Natural killer cell treated with Interleukin-12 subunit alpha and Interleukin-12 subunit beta and Interleukin-15 and Interleukin-18, amount 100 ng/mL, for 72 hours (primary cell): ENCODE measurements around the gene MEGF10. TPM values are rescaled to one million over a fixed set of nuclear protein-coding genes. Genes with fewer than 3 reads are reported as not detected.

ENCODE experiments used
- ATAC-seq, 2 donors: fragments of 150-1000 bp; cut with Tn5 transposase in 1 of 2; sonication (Bioruptor Pico), chemical (Tn5 transposase) in 1 of 2; 2 replicates each; pipeline ENCODE4 v1.10.0; 2021
- DNase-seq: peaks from one replicate; pipeline ENCODE4 v3.0.0; 2022; ENCODE audit warnings: low spot score
- H3K27ac Mint-ChIP-seq, 2 donors: 1 replicate in 1 of 2; 2 replicates in 1 of 2; pipeline ENCODE4 v1.8.0; 2022; ENCODE audit warnings: mixed read lengths in 2 of 2, mild to moderate bottlenecking in 1 of 2, moderate library complexity in 1 of 2
- H3K27me3 Mint-ChIP-seq, 2 donors: 1 replicate in 1 of 2; 2 replicates in 1 of 2; pipeline ENCODE4 v1.8.0; 2022; ENCODE audit warnings: mixed read lengths in 2 of 2
- H3K36me3 Mint-ChIP-seq: one replicate; pipeline ENCODE4 v1.8.0; 2022; ENCODE audit warnings: mixed read lengths
- H3K4me1 Mint-ChIP-seq, 2 donors: 1 replicate in 1 of 2; 2 replicates in 1 of 2; pipeline ENCODE4 v1.8.0; 2022; ENCODE audit warnings: low read depth in 2 of 2, mixed read lengths in 2 of 2, mild to moderate bottlenecking in 1 of 2
- H3K4me3 Mint-ChIP-seq: one replicate; pipeline ENCODE4 v1.8.0; 2022; ENCODE audit warnings: mixed read lengths
- H3K9me3 Mint-ChIP-seq: 2 replicates; pipeline ENCODE4 v1.8.0; 2022; ENCODE audit warnings: mixed read lengths
- total RNA-seq, 2 donors: library from RNA; stranded (reverse); gene quantifications; one replicate each; pipeline ENCODE4 v1.2.3, GENCODE V29; 2022

Gene MEGF10
- total RNA-seq, 2 donors from 2014 or later = not detected

DNA sequence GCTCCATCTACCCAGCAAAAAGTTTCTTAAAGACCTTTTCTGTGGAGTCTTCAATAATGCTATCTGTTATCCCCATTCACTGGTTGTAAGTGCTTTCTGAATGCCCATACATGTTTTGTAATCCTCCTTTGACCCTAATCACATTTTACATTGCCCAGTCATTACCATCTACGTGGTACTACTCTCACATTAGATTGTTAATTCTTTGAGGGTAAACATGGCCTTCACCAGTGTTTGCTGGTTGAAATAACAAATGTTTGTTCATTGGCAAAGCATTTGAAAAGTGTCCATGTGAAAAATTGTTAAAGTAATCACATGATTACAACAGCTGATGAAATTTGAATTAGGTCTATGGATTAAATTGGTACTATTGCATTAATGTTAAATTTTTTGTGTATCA is 31.8 kb downstream of the MEGF10 start:
- Mint-ChIP-seq H3K4me3 (peak overlapping the region; percentile 48), H3K36me3 (no peaks in the 10 kb centered on the region), H3K4me1 (peaks cover 25 to 26% of the 10 kb centered on the region in 2 donors), H3K9me3 (no peaks in the 10 kb centered on the region), H3K27me3 (peaks cover 8 to 14% of the 10 kb centered on the region in 2 donors), H3K27ac (peak overlapping the region; percentile 32 to 71)
- DNase-seq (no peak), ATAC-seq (no peak)

DNA sequence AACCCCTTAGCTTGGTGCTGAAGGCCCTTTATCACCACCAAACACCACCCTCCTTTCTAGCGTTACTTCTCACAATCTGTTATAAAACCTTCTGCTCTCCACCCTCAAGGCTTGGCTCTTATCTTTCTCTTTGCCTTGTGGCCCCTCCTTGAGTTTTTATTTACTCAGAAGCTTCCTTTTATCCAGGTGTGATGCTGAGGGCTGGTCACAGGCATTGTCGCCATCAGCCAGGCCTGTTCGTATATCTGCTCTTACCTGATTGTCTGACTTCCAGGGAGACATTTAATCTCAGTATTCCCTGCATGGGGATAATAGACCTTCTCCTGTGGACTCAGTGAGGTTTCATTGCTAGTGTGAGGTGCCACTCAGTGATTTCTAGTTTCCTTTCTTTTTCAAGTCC is 34.2 kb downstream of the MEGF10 start:
- peaks cover 8 to 18% of the 10 kb centered on the region in 2 donors for H3K27me3 Mint-ChIP-seq
- peaks cover 24 to 26% of the 10 kb centered on the region in 2 donors for H3K4me1 Mint-ChIP-seq
- no peaks in the 10 kb centered on the region for H3K36me3 Mint-ChIP-seq
- H3K9me3 Mint-ChIP-seq = no peaks in the 10 kb centered on the region
- DNase-seq (no peak), ATAC-seq (no peak)
- no peak overlapping the region for H3K4me3 Mint-ChIP-seq
- no peak overlapping the region for H3K27ac Mint-ChIP-seq

DNA sequence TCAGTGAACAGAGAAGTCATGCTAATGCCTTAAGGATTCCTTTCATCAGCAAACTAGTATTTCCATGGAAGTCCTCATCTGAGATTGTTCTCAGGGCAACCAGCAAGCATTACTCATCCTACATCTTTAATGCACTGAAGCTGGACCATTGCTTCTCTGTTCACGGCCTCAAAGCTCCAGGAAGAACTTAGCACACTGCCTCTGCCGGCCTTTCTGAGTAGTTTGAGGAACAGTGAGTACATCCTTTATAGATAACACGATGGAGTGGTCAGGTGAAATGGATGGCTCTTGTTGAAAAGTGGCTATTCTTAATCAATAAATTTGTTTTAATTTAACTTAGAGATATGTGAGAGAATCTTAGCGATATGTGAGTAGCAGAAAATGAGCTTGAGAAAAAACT is 35.8 kb downstream of the MEGF10 start:
- H3K36me3 Mint-ChIP-seq = no peaks in the 10 kb centered on the region
- no peak overlapping the region for H3K4me3 Mint-ChIP-seq
- ATAC-seq (no peak), DNase-seq (no peak)
- peaks cover 10% of the 10 kb centered on the region in 2 donors for H3K4me1 Mint-ChIP-seq
- H3K9me3 Mint-ChIP-seq = no peaks in the 10 kb centered on the region
- H3K27me3 Mint-ChIP-seq = peaks cover 16 to 34% of the 10 kb centered on the region in 2 donors
- H3K27ac Mint-ChIP-seq = no peak overlapping the region

DNA sequence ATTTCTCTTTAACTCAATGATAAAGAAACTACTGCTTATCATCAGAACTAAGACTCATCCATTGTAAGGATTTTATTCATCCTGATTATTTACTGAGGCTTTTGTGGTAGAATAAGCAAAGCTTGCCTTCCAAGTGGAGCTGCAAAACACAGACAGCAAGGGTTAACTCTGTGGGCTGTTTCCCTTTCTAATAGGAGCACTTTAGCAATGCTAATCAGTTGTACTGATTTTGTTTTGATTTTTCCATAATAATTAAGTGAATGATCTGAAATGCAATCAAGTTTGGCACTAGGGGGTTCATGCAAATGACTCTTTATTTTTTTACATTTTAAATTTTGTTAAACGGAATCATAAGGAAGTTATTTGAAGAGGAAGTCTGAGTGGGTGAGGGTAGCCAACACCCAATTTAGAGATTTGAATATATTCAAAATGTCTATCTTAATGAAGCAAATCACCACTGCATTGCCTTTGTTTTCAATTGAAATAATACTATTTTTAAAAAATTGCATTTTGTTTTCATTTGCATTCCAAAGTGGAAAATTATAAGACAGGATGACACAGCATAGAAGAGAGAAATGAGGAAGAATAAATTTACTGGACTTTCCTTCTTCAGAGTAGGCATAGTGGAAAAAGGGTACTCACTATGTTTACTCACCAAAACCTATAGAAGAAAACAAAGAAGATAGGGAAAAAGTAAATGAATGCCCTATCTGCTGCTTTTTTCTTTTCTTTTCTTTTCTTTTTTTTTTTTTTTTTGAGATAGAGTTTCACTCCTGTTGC is 36.6 kb downstream of the MEGF10 start:
- no peaks in the 10 kb centered on the region for H3K36me3 Mint-ChIP-seq
- H3K27me3 Mint-ChIP-seq = peaks cover 21 to 41% of the 10 kb centered on the region in 2 donors
- ATAC-seq (no peak), DNase-seq (no peak)
- H3K27ac Mint-ChIP-seq = no peak overlapping the region
- H3K4me1 Mint-ChIP-seq = peaks cover 3 to 4% of the 10 kb centered on the region in 2 donors
- H3K4me3 Mint-ChIP-seq = no peak overlapping the region
- H3K9me3 Mint-ChIP-seq = no peaks in the 10 kb centered on the region

DNA sequence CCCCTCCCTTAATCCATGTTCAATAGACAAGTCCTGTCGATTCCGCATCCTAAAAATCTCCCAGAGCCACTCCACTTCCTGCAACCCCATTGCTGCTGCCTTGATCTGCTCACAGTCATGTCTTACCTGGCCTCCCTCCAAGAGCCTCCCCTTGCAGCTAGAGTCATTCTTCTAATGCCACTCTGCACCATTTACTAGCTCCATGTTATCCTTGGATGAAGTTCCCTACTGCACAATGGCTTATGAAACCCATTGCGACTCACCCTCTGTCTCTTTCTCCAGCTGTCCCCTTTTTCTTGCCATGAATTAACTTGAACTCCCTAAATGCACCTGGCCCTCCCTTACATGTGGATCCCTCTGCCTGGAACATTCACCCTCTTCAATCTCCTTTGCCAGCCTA is 39.5 kb downstream of the MEGF10 start:
- Mint-ChIP-seq H3K4me3 (no peak overlapping the region), H3K4me1 (peaks cover 0 to 2% of the 10 kb centered on the region in 2 donors), H3K9me3 (no peaks in the 10 kb centered on the region), H3K27ac (no peak overlapping the region), H3K27me3 (peaks cover 29 to 44% of the 10 kb centered on the region in 2 donors), H3K36me3 (no peaks in the 10 kb centered on the region)
- no peak for DNase-seq
- no peak for ATAC-seq

DNA sequence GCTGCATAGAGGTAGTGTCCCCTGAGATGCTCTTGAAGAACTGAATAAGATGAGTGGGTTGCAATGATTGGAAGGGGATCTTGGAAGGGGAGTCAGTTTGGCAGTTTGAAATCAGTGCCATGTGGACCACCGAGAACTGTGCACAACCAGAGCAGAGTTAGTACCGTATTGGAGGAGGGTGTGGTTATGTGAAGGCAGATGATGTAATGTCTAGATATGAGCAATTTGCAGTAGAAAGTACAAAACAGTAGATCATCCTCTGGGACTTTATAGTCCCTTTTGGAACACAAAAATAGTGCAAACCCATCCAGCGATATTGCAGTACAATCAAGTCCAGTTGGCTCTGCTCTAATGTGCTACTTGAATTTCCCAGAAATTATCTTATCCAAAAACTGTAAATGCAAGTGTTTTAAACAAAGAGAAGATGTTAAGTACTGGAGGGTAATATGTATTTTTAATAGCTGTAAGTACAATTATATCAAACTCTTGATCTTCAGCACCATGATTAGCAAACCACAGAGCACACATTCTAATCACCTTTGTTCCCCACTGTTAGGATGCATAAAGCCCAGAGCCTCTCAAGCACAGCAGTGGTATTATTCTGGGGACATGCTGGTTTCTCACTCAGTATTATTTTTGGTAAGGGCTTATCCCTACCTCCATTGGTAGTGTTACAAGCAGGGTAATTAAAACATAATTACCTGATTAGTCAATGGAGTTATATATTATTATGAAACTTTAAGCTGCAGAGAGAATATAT is 41.5 kb downstream of the MEGF10 start:
- no peak overlapping the region for H3K27ac Mint-ChIP-seq
- peaks cover 27 to 44% of the 10 kb centered on the region in 2 donors for H3K27me3 Mint-ChIP-seq
- ATAC-seq = no peak
- no peak for DNase-seq
- no peaks in the 10 kb centered on the region for H3K9me3 Mint-ChIP-seq
- no peak overlapping the region for H3K4me3 Mint-ChIP-seq
- no peaks in the 10 kb centered on the region for H3K36me3 Mint-ChIP-seq
- peaks cover 0 to 2% of the 10 kb centered on the region in 2 donors for H3K4me1 Mint-ChIP-seq

DNA sequence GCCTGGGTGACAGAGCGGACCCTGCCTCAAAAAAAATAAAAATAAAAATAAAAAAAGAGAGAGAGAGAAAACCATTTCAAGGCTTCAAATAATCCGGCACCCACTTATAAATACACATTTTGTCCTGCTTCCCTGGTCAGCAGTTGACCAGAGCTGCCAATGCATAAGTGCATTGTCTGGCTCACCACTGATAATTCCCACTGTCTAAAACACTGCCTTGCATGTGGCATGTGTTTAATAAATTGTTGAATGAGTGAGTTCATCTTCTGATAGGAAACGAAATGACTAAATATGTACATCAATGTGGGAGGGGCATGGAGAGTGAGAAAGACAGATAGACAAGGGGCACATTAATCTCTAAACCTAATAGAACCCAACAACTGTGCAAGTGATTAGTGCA is 42.9 kb downstream of the MEGF10 start:
- H3K4me1 Mint-ChIP-seq = peaks cover 0 to 2% of the 10 kb centered on the region in 2 donors
- no peak overlapping the region for H3K4me3 Mint-ChIP-seq
- ATAC-seq (no peak), DNase-seq (no peak)
- H3K27me3 Mint-ChIP-seq = peaks cover 27 to 47% of the 10 kb centered on the region in 2 donors
- H3K27ac Mint-ChIP-seq = no peak overlapping the region
- no peaks in the 10 kb centered on the region for H3K36me3 Mint-ChIP-seq
- H3K9me3 Mint-ChIP-seq = no peaks in the 10 kb centered on the region

DNA sequence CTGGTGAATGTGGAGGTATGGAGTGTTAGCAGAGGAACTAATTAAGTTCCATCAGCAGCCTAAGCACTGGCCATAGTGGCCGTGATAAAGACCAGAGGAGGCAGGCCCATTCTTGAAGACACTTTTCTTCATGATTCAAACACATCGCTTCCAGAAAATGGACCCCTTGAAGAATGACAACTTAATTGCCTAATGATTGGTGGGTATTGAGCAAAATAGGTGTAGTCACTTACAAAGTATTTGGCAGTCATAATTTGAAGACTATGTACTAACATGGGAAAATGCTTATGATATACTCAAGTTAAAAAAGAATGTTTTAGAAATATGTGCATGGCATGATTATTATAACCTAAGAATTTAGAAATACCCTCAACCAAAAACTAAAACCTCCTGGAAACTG is 44.8 kb downstream of the MEGF10 start:
- H3K4me1 Mint-ChIP-seq = peaks cover 0 to 2% of the 10 kb centered on the region in 2 donors
- H3K4me3 Mint-ChIP-seq = no peak overlapping the region
- no peak overlapping the region for H3K27ac Mint-ChIP-seq
- peaks cover 22 to 49% of the 10 kb centered on the region in 2 donors for H3K27me3 Mint-ChIP-seq
- no peaks in the 10 kb centered on the region for H3K9me3 Mint-ChIP-seq
- DNase-seq (no peak), ATAC-seq (no peak)
- no peaks in the 10 kb centered on the region for H3K36me3 Mint-ChIP-seq

DNA sequence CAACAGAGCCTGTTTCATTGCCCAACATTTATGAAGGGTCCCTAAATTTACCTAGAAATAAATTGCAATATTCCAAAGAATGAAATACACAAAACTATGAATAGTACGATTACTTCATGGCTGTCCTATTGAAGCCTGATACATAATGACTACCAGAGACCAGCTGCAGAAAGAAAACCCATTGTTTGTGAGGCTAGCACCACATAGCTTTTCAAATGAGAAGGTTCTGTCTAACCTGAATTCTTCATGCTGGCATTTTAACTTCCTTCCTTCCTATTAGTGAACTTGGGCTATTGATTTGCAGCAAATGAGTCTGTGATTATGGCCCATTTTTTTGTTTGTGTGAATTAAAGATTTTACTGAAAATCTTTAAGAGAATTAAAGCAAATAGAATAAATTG is 47.3 kb downstream of the MEGF10 start:
- no peaks in the 10 kb centered on the region for H3K36me3 Mint-ChIP-seq
- H3K27ac Mint-ChIP-seq = no peak overlapping the region
- peaks cover 11 to 30% of the 10 kb centered on the region in 2 donors for H3K27me3 Mint-ChIP-seq
- H3K4me3 Mint-ChIP-seq = no peak overlapping the region
- H3K9me3 Mint-ChIP-seq = no peaks in the 10 kb centered on the region
- peaks cover 0 to 2% of the 10 kb centered on the region in 2 donors for H3K4me1 Mint-ChIP-seq
- DNase-seq (no peak), ATAC-seq (no peak)

DNA sequence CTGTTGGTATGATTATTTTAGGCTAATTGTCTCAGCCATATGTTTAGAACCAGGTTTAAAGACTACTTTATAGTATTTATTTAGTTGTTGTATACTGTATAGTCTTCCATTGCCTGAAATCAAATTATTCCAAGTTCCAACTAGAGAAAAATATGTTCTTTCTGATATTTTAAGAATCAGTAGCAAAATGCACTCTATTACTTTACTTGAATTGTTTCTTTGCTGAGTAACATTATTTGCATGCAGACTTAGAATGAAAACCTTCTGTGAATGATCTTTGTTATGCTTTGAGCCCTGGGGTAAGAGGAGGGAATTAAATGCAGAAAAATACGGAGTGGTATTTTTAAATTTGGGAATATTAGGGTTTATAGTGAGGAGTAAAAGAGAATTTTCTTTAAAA is 47.9 kb downstream of the MEGF10 start:
- Mint-ChIP-seq H3K27ac (no peak overlapping the region), H3K4me3 (no peak overlapping the region), H3K36me3 (no peaks in the 10 kb centered on the region), H3K4me1 (peaks cover 0 to 1% of the 10 kb centered on the region in 2 donors), H3K9me3 (no peaks in the 10 kb centered on the region), H3K27me3 (peaks cover 8 to 24% of the 10 kb centered on the region in 2 donors)
- ATAC-seq (no peak), DNase-seq (no peak)

DNA sequence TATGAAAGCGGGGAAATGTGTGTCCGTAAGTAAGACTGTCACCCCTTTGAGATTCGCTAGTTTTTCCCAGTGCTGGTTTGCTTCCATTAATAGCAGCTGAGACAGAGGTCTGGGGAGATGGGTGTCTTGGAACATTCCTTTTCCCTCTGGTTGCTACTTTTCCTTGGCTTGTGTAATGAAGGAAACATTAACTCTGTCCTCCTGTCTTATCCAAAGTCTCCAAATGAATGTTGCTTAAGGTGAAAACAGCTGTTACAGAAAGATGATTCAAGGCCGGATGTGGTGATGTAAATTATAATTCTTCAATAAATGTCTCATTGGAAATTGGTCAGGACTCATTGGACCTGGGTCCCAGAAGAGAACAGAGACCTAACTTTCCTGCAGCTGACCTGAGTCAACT is 50.0 kb downstream of the MEGF10 start:
- ATAC-seq (no peak), DNase-seq (no peak)
- H3K27me3 Mint-ChIP-seq = peaks cover 5 to 19% of the 10 kb centered on the region in 2 donors
- no peak overlapping the region for H3K27ac Mint-ChIP-seq
- H3K4me1 Mint-ChIP-seq = no peaks in the 10 kb centered on the region
- no peaks in the 10 kb centered on the region for H3K9me3 Mint-ChIP-seq
- H3K4me3 Mint-ChIP-seq = no peak overlapping the region
- no peaks in the 10 kb centered on the region for H3K36me3 Mint-ChIP-seq

DNA sequence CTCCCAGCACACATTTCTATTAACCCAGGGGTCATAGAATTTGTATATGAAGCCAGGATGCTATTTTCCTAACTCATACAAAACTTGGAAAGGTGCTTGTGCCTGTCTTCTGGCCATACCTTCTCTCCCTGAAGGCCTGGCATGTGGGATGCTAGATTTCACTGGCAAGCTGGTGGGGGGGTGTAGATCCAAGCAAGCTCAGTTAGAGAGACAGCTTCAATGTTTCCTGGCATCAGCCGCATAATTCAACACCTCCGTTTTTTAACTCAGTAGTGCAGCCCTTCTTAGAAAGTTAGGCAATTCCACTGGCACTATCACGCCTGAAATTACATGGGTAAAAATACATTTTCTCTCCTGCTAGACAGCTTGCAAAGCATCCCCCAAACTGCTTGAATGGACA is 51.8 kb downstream of the MEGF10 start:
- Mint-ChIP-seq H3K9me3 (no peaks in the 10 kb centered on the region), H3K36me3 (no peaks in the 10 kb centered on the region), H3K4me3 (no peak overlapping the region), H3K4me1 (no peaks in the 10 kb centered on the region), H3K27ac (no peak overlapping the region), H3K27me3 (peaks cover 9 to 31% of the 10 kb centered on the region in 2 donors)
- no peak for DNase-seq
- no peak for ATAC-seq

DNA sequence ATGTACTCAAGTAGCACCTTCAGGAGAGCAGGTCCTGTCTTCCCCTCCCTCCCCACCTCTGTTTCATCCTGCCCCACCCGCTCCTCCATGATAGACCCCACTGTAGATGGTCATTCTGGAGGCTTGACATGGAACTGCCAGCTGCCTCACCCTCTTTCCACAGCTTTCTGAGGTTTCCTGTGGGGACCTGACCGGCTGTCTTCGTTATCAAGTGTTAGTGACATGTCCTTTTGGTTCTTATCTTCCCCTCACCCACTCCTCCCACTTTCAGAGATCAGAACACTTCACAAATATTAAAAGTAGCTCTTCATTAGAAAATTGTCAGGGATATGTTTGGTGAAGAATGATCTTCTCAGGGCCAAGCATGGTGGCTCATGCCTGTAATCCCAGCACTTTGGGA is 52.7 kb downstream of the MEGF10 start:
- ATAC-seq = no peak

DNA sequence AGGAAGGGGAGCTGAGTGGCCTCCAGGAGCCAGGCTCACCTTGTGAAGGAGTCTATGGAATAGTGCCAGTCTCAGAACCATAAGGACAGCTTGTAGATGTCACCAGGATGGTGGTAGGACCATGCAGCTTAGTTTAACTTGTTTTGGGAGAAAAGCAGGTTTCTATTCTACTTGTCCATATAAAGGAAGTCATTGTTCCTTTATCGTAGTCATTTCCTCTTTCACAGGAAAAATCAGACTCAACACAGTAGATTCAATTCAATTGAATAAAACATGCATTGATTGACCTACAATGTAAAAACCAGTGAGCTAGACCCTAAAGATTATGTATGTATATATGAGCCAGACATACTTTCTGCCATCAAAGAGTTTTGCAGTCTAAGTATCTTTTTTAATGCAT is 53.3 kb downstream of the MEGF10 start:
- DNase-seq (no peak), ATAC-seq (no peak)
- Mint-ChIP-seq H3K27me3 (peaks cover 9 to 24% of the 10 kb centered on the region in 2 donors), H3K4me1 (no peaks in the 10 kb centered on the region), H3K27ac (no peak overlapping the region), H3K9me3 (no peaks in the 10 kb centered on the region), H3K36me3 (no peaks in the 10 kb centered on the region), H3K4me3 (no peak overlapping the region)

More for the DNA sequence above, 52.7 kb downstream of the MEGF10 start:
- DNase-seq = no peak
- Mint-ChIP-seq H3K36me3 (no peaks in the 10 kb centered on the region), H3K27ac (no peak overlapping the region), H3K4me3 (no peak overlapping the region), H3K4me1 (no peaks in the 10 kb centered on the region), H3K9me3 (no peaks in the 10 kb centered on the region), H3K27me3 (peaks cover 9 to 29% of the 10 kb centered on the region in 2 donors)
